Glutamatergic neuron (in vitro differentiated cells): ENCODE measurements around the gene ACOX2. TPM values are rescaled to one million over a fixed set of nuclear protein-coding genes. Genes with fewer than 3 reads are reported as not detected.
A peak's percentile ranks its signal among the peaks of the same experiment; 100 is the strongest.

Source experiments
- DNase-seq: peaks from one replicate; pipeline ENCODE4 v3.0.0; 2022
- H3K27ac Mint-ChIP-seq: one replicate; pipeline ENCODE4 v1.8.0; 2020; ENCODE audit warnings: mild to moderate bottlenecking, mixed read lengths, inconsistent platforms; ENCODE audit not compliant: unreplicated experiment
- H3K27me3 Mint-ChIP-seq: one replicate; pipeline ENCODE4 v1.8.0; 2020; ENCODE audit warnings: mild to moderate bottlenecking, moderate library complexity, mixed read lengths, inconsistent platforms; ENCODE audit not compliant: unreplicated experiment
- H3K36me3 Mint-ChIP-seq: one replicate; pipeline ENCODE4 v1.8.0; 2020; ENCODE audit warnings: mild to moderate bottlenecking, mixed read lengths, inconsistent platforms; ENCODE audit not compliant: unreplicated experiment
- H3K4me1 Mint-ChIP-seq: one replicate; pipeline ENCODE4 v1.8.0; 2020; ENCODE audit warnings: mild to moderate bottlenecking, low read depth, mixed read lengths, inconsistent platforms; ENCODE audit not compliant: unreplicated experiment
- H3K4me3 Mint-ChIP-seq: one replicate; pipeline ENCODE4 v1.8.0; 2020; ENCODE audit warnings: mild to moderate bottlenecking, mixed read lengths, inconsistent platforms; ENCODE audit not compliant: unreplicated experiment
- H3K9me3 Mint-ChIP-seq: one replicate; pipeline ENCODE4 v1.8.0; 2020; ENCODE audit warnings: mild to moderate bottlenecking, moderate library complexity, mixed read lengths, inconsistent platforms; ENCODE audit not compliant: unreplicated experiment
- CTCF ChIP-seq: fragments of 200-600 bp; sonication (generic); IDR thresholded peaks from one replicate; pipeline ENCODE4 v1.5.0; 2021; ENCODE audit not compliant: partially characterized antibody, unreplicated experiment
- total RNA-seq: library from RNA; stranded (reverse); fragmentation: NEBNext Ultra II Directional; extraction: Animal tissue kit (Norgen Biotek cat#: 25700); gene quantifications from one replicate; pipeline ENCODE4 v1.2.1, GENCODE V29; 2021; ENCODE audit not compliant: unreplicated experiment

ACOX2 gene
- total RNA-seq, 1 donor from 2014 or later: 0.59 TPM

- H3K27ac Mint-ChIP-seq: peak overlapping the region; percentile 81
- TF ChIP-seq CTCF: no peak
- no peak overlapping the region for H3K4me3 Mint-ChIP-seq
- H3K4me1 Mint-ChIP-seq: peaks cover 11% of the 10 kb centered on the region
- H3K9me3 Mint-ChIP-seq: peaks cover 8% of the 10 kb centered on the region
- peak; percentile 66 for DNase-seq
- no peaks in the 10 kb centered on the region for H3K27me3 Mint-ChIP-seq
- peaks cover 18% of the 10 kb centered on the region for H3K36me3 Mint-ChIP-seq
Observed at GRCh38 chr3:58556761-58557221, 19.8 kb upstream of the ACOX2 start.

DNA sequence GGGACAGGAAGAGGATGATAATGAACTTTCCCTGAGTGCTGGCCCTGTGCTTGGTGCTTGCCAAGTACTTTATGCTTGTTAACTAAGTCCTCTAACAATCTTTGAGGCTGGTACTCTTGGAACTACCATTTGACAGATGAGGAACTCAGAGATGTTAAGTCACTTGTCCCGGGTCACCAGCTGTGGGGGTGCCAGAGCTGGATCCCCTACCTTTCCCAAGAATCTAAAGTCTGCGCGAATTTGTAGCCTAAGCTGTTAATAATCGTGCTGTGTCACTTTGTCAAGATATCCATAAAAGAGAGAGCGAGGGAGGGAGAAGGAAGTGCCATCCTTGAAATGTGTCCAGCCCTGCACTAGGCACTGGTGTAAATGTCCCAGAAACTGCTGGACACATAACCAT lies 19.0 kb upstream of the ACOX2 start:
- DNase-seq: no peak
- TF ChIP-seq CTCF: no peak
- H3K36me3 Mint-ChIP-seq: peaks cover 23% of the 10 kb centered on the region
- H3K4me3 Mint-ChIP-seq: no peak overlapping the region
- peaks cover 11% of the 10 kb centered on the region for H3K4me1 Mint-ChIP-seq
- H3K27me3 Mint-ChIP-seq: no peaks in the 10 kb centered on the region
- peaks cover 11% of the 10 kb centered on the region for H3K9me3 Mint-ChIP-seq
- peak overlapping the region; percentile 26 for H3K27ac Mint-ChIP-seq

DNA sequence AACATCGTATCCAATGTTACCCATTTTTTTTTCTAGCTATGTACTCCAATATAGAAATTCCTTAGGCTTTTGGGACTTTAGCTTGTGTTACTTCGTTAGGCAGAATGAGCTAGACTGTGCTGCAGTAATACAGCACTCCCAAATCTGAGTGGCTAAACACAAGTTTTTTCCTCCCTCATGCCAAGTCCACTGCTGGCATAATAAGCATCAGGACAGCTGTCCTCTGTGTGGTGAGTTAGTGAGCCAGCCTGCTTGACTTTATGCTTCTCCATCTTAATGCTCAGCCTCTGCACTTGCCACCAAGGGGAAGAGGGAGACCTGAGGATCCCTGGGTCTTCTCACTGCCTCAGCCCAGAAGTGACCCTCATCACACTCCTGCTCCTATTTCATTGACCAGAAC lies 18.2 kb upstream of the ACOX2 start:
- Mint-ChIP-seq H3K4me3 (no peak overlapping the region), H3K36me3 (peaks cover 23% of the 10 kb centered on the region), H3K4me1 (peaks cover 11% of the 10 kb centered on the region), H3K27ac (no peak overlapping the region), H3K9me3 (peaks cover 11% of the 10 kb centered on the region), H3K27me3 (no peaks in the 10 kb centered on the region)
- no peak for DNase-seq
- no peak for TF ChIP-seq CTCF

- no peak overlapping the region for H3K27ac Mint-ChIP-seq
- H3K4me3 Mint-ChIP-seq: no peak overlapping the region
- DNase-seq: no peak
- H3K4me1 Mint-ChIP-seq: peaks cover 11% of the 10 kb centered on the region
- TF ChIP-seq CTCF: no peak
- peaks cover 13% of the 10 kb centered on the region for H3K9me3 Mint-ChIP-seq
- peaks cover 23% of the 10 kb centered on the region for H3K36me3 Mint-ChIP-seq
- no peaks in the 10 kb centered on the region for H3K27me3 Mint-ChIP-seq
Observed at GRCh38 chr3:58553003-58553402, 16.0 kb upstream of the ACOX2 start.

DNA sequence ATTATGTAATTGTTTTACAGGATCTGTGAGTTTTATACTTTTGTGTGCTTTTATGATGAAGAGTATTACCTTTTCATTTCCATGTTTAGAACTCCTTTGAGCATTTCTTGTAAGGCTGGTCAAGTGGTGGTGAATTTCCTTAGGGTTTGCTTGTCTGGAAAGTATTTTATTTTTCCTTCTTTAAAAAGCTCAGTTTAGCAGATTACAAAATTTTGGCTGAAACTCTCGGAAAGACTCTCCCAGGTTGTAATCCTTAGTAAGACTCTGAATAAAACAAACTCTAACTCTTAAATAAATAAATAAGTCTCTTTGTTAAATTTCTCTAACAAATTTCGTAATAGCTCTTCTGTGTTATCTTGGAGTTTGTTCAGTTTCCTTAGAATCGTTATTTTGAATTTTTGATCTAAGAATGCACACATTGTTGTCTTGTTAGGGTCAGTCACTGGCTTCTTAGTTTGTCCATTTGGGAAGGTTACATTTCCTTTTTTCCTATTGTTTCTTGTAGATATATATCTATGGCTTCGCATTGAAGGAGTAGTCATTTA lies 14.7 kb upstream of the ACOX2 start:
- DNase-seq: no peak
- H3K27me3 Mint-ChIP-seq: no peaks in the 10 kb centered on the region
- peaks cover 23% of the 10 kb centered on the region for H3K36me3 Mint-ChIP-seq
- peaks cover 11% of the 10 kb centered on the region for H3K9me3 Mint-ChIP-seq
- peak overlapping the region; percentile 19 for H3K27ac Mint-ChIP-seq
- H3K4me1 Mint-ChIP-seq: peaks cover 2% of the 10 kb centered on the region
- no peak for TF ChIP-seq CTCF
- H3K4me3 Mint-ChIP-seq: no peak overlapping the region
